HG03064 (cell line): ENCODE measurements around the gene RAD50.

ENCODE experiments used
- ATAC-seq: cut with Tn5 transposase; IDR thresholded peaks from one replicate; pipeline ENCODE4 v1.9.1; 2021; ENCODE audit warnings: low read depth; ENCODE audit not compliant: unreplicated experiment

RAD50 gene

GRCh38 chr5:132658381-132659302 is 101.9 kb downstream of the RAD50 start:
- no peak for ATAC-seq

GRCh38 chr5:132659598-132660493 is 103.1 kb downstream of the RAD50 start:
- ATAC-seq = no peak

- ATAC-seq = no peak
Measured at GRCh38 chr5:132661231-132662003, 104.6 kb downstream of the RAD50 start.

- ATAC-seq = no peak
Measured at GRCh38 chr5:132662004-132662401, 105.2 kb downstream of the RAD50 start.

GRCh38 chr5:132662925-132663770 is 106.4 kb downstream of the RAD50 start:
- peak; percentile 47 for ATAC-seq

GRCh38 chr5:132663771-132664695 is 107.3 kb downstream of the RAD50 start:
- peak; percentile 38 for ATAC-seq

- no peak for ATAC-seq
Measured at GRCh38 chr5:132664696-132665209, 108.0 kb downstream of the RAD50 start.

GRCh38 chr5:132665574-132666080 is 108.8 kb downstream of the RAD50 start:
- ATAC-seq = no peak

GRCh38 chr5:132666310-132667123 is 109.7 kb downstream of the RAD50 start:
- no peak for ATAC-seq

- no peak for ATAC-seq
Measured at GRCh38 chr5:132667309-132667708, 110.5 kb downstream of the RAD50 start.

GRCh38 chr5:132667761-132668705 is 111.3 kb downstream of the RAD50 start:
- no peak for ATAC-seq

- no peak for ATAC-seq
Measured at GRCh38 chr5:132668706-132669454, 112.1 kb downstream of the RAD50 start.

GRCh38 chr5:132669455-132669820 is 112.7 kb downstream of the RAD50 start:
- ATAC-seq = no peak

- no peak for ATAC-seq
Measured at GRCh38 chr5:132669966-132670882, 113.4 kb downstream of the RAD50 start.

- ATAC-seq = no peak
Measured at GRCh38 chr5:132671000-132671399, 114.2 kb downstream of the RAD50 start.
